Suprapubic skin (tissue), 4 donors: ENCODE data around the gene EEIG2. TPM values are rescaled to one million over a fixed set of nuclear protein-coding genes. Genes with fewer than 3 reads are reported as not detected.

Experiments
- DNase-seq, 2 donors: peaks; one replicate each; pipeline ENCODE4 v3.0.0-alpha.2; 2019; ENCODE audit warnings: low spot score in 2 of 2
- H3K27ac ChIP-seq: fragments of 200-600 bp; sonication (generic); one replicate; pipeline ENCODE4 v1.5.1; 2019
- H3K27me3 ChIP-seq: fragments of 200-600 bp; sonication (generic); one replicate; pipeline ENCODE4 v1.5.1; 2019
- H3K36me3 ChIP-seq: fragments of 200-600 bp; sonication (generic); one replicate; pipeline ENCODE4 v1.5.1; 2019
- H3K4me1 ChIP-seq: fragments of 200-600 bp; sonication (generic); one replicate; pipeline ENCODE4 v1.5.1; 2019
- H3K4me3 ChIP-seq: fragments of 200-600 bp; sonication (generic); one replicate; pipeline ENCODE4 v1.5.1; 2019; ENCODE audit warnings: mild to moderate bottlenecking
- H3K9me3 ChIP-seq: fragments of 200-600 bp; sonication (generic); one replicate; pipeline ENCODE4 v1.5.1; 2019
- EP300 ChIP-seq: sonication (generic); formaldehyde crosslinking; IDR thresholded peaks from one replicate; pipeline ENCODE4 v1.6.1; 2017; ENCODE audit warnings: antibody characterized with exemption
- POLR2A ChIP-seq, 2 donors: fragments of 450-650 bp; IDR thresholded peaks; one replicate each; pipeline ENCODE4 v1.6.1; 2017; ENCODE audit warnings: antibody characterized with exemption in 2 of 2, mild to moderate bottlenecking in 2 of 2, moderate library complexity in 2 of 2
- POLR2AphosphoS5 ChIP-seq, 3 donors: sonication (generic); formaldehyde crosslinking; IDR thresholded peaks; one replicate each; pipeline ENCODE4 v1.6.1; 2017; ENCODE audit warnings: antibody characterized with exemption in 3 of 3
- whole genome bisulfite sequencing: methylation state at CpG from one replicate; pipeline ENCODE4 v1.1.5; 2018; 5-methylcytosine and 5-hydroxymethylcytosine counted together
- total RNA-seq, 4 donors: library from RNA; depleted of rRNA; stranded (reverse); fragments of >200 nt; gene quantifications; one replicate each; pipeline ENCODE4 v1.1.0, GENCODE V29; 2016
- TF ChIP-seq, protein P1 (sequence below), 2 donors: fragments of 200-600 bp in 1 of 2; fragments of 450-650 bp in 1 of 2; sonication (generic) in 1 of 2; IDR thresholded peaks; one replicate each; pipeline ENCODE4 v1.5.1; 2016 to 2019; ENCODE audit warnings: antibody characterized with exemption in 2 of 2, mild to moderate bottlenecking in 1 of 2, moderate library complexity in 1 of 2

Gene EEIG2
- total RNA-seq, 4 donors from 2014 or later, result 5.8 to 6.8 (median 6.4) TPM

DNA sequence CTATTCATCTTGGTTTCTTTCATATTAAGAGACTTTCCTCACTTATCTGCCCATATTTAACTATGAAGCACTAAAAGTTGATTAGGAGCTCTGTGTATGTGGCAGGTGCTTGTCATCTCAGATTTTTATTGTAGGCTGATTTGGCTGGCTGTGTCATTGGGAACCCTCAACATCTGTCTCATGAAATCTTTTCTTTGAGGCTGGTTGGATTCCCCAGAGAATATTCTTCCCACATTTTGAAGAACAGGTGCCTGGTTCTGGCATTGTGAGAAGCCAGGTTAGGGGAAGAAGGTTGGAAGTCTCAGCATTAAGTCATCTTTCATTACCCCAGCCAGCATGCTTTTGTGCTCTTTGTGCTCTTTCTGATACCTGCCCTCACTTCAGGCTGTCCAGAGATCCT is 37.1 kb downstream of the EEIG2 start:
- no peaks in the 10 kb centered on the region for H3K36me3 ChIP-seq
- peaks cover 25% of the 10 kb centered on the region for H3K4me1 ChIP-seq
- no peaks in the 10 kb centered on the region for H3K27me3 ChIP-seq
- H3K4me3 ChIP-seq, result no peak overlapping the region
- no peak overlapping the region for H3K27ac ChIP-seq
- no peak for DNase-seq
- H3K9me3 ChIP-seq, result no peaks in the 10 kb centered on the region
- TF ChIP-seq POLR2AphosphoS5 (IDR thresholded peaks at IDR 0.05) (no peak), EP300 (no peak)
- TF ChIP-seq, protein P1, sequence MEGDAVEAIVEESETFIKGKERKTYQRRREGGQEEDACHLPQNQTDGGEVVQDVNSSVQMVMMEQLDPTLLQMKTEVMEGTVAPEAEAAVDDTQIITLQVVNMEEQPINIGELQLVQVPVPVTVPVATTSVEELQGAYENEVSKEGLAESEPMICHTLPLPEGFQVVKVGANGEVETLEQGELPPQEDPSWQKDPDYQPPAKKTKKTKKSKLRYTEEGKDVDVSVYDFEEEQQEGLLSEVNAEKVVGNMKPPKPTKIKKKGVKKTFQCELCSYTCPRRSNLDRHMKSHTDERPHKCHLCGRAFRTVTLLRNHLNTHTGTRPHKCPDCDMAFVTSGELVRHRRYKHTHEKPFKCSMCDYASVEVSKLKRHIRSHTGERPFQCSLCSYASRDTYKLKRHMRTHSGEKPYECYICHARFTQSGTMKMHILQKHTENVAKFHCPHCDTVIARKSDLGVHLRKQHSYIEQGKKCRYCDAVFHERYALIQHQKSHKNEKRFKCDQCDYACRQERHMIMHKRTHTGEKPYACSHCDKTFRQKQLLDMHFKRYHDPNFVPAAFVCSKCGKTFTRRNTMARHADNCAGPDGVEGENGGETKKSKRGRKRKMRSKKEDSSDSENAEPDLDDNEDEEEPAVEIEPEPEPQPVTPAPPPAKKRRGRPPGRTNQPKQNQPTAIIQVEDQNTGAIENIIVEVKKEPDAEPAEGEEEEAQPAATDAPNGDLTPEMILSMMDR (IDR thresholded peaks at IDR 0.05), result no peak

DNA sequence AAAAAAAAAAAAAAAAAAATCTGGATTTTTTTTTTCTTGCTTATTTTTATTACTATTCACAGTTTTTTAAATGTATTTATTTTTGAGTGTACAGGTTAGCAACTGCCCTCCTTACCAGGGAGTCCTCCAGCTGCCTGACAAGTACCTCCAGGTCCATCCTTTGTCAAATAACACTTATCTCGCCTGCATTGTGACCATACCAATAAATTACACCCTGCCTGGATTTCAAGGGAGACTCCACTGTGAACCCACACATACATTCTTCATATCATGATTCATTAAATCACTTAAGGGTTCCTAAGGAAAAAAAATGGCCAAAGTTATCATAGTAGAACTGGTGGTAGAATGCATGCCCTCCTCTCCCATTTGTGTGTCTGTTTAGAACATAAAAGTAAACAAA is 38.4 kb downstream of the EEIG2 start:
- H3K9me3 ChIP-seq, result no peaks in the 10 kb centered on the region
- WGBS, result 95% methylated on average over 1 of the region's 1 CpG
- no peaks in the 10 kb centered on the region for H3K36me3 ChIP-seq
- peaks cover 14% of the 10 kb centered on the region for H3K4me1 ChIP-seq
- H3K27ac ChIP-seq, result no peak overlapping the region
- H3K4me3 ChIP-seq, result no peak overlapping the region
- no peaks in the 10 kb centered on the region for H3K27me3 ChIP-seq
- TF ChIP-seq, protein P1 (IDR thresholded peaks at IDR 0.05), result no peak
- TF ChIP-seq POLR2AphosphoS5 (IDR thresholded peaks at IDR 0.05), result no peak
- TF ChIP-seq POLR2A (IDR thresholded peaks at IDR 0.05), result no peak
- TF ChIP-seq EP300, result no peak
- DNase-seq, result no peak

DNA sequence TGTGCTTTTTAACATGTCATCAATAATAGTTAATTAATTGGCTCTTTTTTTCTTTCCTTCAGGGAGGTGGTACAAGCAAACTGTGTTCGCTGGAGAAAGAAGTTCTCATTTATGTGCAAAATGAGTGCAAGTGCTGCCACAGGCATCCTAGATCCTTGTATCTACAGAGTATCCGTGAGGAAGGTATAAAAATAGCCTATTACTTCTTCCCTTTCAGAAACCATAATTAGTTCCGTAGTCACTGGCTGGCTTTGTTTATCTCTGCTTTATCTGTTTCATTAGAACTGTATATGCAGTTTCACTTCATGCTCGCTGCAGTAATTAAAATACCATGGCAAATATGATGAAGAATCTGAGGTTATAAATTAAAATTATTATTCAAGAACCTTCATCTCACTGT is 40.6 kb downstream of the EEIG2 start:
- no peaks in the 10 kb centered on the region for H3K9me3 ChIP-seq

DNA sequence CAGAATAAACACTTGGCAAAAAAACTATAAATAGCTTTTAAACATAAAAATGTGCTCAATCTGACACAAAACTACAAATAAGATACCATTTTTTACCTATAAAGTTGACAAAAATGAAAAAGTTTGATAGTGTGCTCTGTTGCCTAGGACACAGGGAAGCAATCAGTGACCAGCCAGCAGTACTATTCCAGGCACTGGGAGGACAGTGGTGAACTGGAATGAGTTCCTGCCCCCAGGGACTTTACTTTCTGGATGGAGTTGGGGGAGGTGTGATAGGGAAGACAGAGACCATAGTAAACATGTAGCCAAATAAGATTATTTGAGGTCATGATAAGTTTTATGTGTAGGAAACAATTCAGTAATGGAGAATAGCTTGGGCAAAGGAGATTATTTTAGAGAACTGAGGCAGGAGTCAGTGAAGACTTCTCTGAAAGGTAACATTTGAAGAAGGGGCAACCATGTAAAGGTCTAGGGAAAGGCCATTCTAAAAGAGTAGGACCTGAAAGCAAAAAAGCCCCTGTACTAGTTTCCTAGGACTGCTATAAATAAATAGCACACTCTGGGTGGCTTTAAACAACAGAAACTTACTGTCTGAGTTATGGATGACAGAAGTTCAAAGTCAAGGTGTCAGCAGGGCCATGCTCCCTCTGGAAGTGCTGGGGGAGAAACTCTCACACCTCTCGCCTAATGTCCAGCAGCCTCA is 42.0 kb downstream of the EEIG2 start:
- H3K9me3 ChIP-seq, result no peaks in the 10 kb centered on the region
- peaks cover 3% of the 10 kb centered on the region for H3K4me1 ChIP-seq
- no peak overlapping the region for H3K27ac ChIP-seq
- H3K27me3 ChIP-seq, result no peaks in the 10 kb centered on the region
- TF ChIP-seq EP300 (no peak), POLR2AphosphoS5 (IDR thresholded peaks at IDR 0.05) (no peak), POLR2A (IDR thresholded peaks at IDR 0.05) (no peak)
- TF ChIP-seq, protein P1 (IDR thresholded peaks at IDR 0.05), result no peak
- 97% methylated on average over 1 of the region's 1 CpG for WGBS
- H3K4me3 ChIP-seq, result no peak overlapping the region
- DNase-seq, result no peak
- H3K36me3 ChIP-seq, result no peaks in the 10 kb centered on the region

More for the DNA sequence above, 40.6 kb downstream of the EEIG2 start:
- no peak overlapping the region for H3K4me3 ChIP-seq
- 70% methylated on average over 4 of the region's 4 CpGs for WGBS
- H3K36me3 ChIP-seq, result no peaks in the 10 kb centered on the region
- no peak for TF ChIP-seq POLR2AphosphoS5 (IDR thresholded peaks at IDR 0.05)
- TF ChIP-seq POLR2A (IDR thresholded peaks at IDR 0.05), result no peak
- TF ChIP-seq, protein P1 (IDR thresholded peaks at IDR 0.05), result no peak
- TF ChIP-seq EP300, result no peak
- H3K4me1 ChIP-seq, result peaks cover 13% of the 10 kb centered on the region
- DNase-seq, result no peak
- no peak overlapping the region for H3K27ac ChIP-seq
- no peaks in the 10 kb centered on the region for H3K27me3 ChIP-seq

DNA sequence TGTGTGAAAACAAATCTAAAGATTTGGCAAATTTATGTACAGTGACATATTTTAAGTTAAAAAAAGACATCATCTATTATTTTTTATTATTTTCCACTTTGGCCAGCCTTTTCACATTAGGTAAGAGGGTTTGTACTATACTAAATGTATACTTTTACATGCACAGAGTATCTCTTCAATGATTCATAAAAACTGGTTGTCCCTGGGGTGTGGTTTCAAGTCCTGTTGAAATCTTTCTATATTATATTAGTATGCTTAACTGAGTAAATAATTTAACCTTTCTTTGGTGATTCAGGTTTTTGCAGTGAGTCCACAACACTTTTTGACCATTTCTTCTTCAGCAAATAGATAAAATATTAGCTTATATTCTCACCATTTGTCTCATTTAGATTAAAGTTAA is 45.7 kb downstream of the EEIG2 start:
- no peaks in the 10 kb centered on the region for H3K36me3 ChIP-seq
- H3K4me3 ChIP-seq, result no peak overlapping the region
- peaks cover 13% of the 10 kb centered on the region for H3K4me1 ChIP-seq
- no peaks in the 10 kb centered on the region for H3K27me3 ChIP-seq
- DNase-seq, result no peak
- H3K27ac ChIP-seq, result no peak overlapping the region
- H3K9me3 ChIP-seq, result no peaks in the 10 kb centered on the region
- no peak for TF ChIP-seq POLR2A (IDR thresholded peaks at IDR 0.05)
- TF ChIP-seq EP300, result no peak
- TF ChIP-seq POLR2AphosphoS5 (IDR thresholded peaks at IDR 0.05), result no peak
- TF ChIP-seq, protein P1 (IDR thresholded peaks at IDR 0.05), result no peak
